ENCODE results near the gene FAM124B.

The FAM124B gene

DNA sequence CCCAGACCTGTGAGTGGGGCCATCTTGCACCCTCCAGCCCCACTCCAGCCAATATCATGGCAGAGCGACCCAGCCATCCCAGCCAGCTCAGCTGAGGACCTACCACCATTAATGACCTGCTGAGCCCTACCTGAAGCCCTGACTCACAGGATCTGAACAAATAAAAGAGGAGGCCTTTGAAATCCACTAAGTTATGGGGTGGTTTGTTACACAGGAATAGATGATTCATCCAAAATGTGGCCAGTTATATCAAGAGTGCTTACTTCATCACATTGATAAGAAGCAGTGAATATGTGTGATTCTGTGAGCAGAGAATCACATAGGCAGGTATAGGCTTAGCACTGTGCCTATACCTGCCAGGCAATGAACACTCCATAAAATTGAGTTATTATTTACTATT, 34.7 kb upstream of the FAM124B start:
- Histone ChIP-seq H3K27ac (ENCODE audit: low read length) (no peak overlapping the region), H3K27me3 (ENCODE audit: low read depth, low read length) (no peaks in the 10 kb centered on the region), H3K9ac (ENCODE audit: low read length) (no peak overlapping the region), H3K36me3 (replicated peaks; ENCODE audit: low read depth, low read length) (no peaks in the 10 kb centered on the region), H2AFZ (ENCODE audit: low read depth, low read length) (no peak overlapping the region), H3K4me1 (ENCODE audit: low read length) (no peaks in the 10 kb centered on the region), H3K79me2 (ENCODE audit: low read length) (no peaks in the 10 kb centered on the region), H3K4me3 (ENCODE audit: low read length) (no peak overlapping the region), H3K9me3 (ENCODE audit: insufficient read depth, low read length) (no peaks in the 10 kb centered on the region), H4K20me1 (ENCODE audit: insufficient read depth, low read length) (no peaks in the 10 kb centered on the region), H3K4me2 (ENCODE audit: low read length) (no peak overlapping the region)
- TF ChIP-seq EZH2phosphoT487 (IDR thresholded peaks at IDR 0.05; ENCODE audit: low read depth): no peak
- TF ChIP-seq, protein P1, sequence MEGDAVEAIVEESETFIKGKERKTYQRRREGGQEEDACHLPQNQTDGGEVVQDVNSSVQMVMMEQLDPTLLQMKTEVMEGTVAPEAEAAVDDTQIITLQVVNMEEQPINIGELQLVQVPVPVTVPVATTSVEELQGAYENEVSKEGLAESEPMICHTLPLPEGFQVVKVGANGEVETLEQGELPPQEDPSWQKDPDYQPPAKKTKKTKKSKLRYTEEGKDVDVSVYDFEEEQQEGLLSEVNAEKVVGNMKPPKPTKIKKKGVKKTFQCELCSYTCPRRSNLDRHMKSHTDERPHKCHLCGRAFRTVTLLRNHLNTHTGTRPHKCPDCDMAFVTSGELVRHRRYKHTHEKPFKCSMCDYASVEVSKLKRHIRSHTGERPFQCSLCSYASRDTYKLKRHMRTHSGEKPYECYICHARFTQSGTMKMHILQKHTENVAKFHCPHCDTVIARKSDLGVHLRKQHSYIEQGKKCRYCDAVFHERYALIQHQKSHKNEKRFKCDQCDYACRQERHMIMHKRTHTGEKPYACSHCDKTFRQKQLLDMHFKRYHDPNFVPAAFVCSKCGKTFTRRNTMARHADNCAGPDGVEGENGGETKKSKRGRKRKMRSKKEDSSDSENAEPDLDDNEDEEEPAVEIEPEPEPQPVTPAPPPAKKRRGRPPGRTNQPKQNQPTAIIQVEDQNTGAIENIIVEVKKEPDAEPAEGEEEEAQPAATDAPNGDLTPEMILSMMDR (IDR thresholded peaks at IDR 0.05; ENCODE audit: low read depth, low read length): no peak

DNA sequence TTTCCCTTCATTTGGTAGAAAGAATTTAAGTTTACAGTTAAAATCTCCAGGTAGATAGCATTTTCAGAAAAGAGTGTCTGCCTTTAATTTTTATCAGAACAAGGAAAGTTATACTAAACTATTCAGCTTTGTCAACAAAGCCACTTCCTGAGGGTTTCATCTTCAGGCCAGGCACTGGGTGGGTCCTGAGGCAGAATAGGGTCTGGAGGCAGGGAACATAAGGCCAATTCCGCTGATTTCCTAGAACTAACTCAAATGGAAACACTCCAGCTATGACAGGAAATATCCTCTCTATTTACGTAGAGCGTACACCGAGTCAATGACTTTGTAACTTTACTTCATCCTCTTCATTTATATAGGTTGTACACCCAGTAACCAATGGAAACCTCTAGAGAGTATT, 32.7 kb upstream of the FAM124B start:
- Histone ChIP-seq H4K20me1 (ENCODE audit: insufficient read depth, low read length) (no peaks in the 10 kb centered on the region), H3K27me3 (ENCODE audit: low read depth, low read length) (no peaks in the 10 kb centered on the region), H3K27ac (ENCODE audit: low read length) (no peak overlapping the region), H3K79me2 (ENCODE audit: low read length) (no peaks in the 10 kb centered on the region), H3K4me2 (ENCODE audit: low read length) (no peak overlapping the region), H3K9ac (ENCODE audit: low read length) (no peak overlapping the region), H3K4me3 (ENCODE audit: low read length) (no peak overlapping the region), H3K4me1 (ENCODE audit: low read length) (no peaks in the 10 kb centered on the region), H3K36me3 (replicated peaks; ENCODE audit: low read depth, low read length) (no peaks in the 10 kb centered on the region), H3K9me3 (ENCODE audit: insufficient read depth, low read length) (no peaks in the 10 kb centered on the region), H2AFZ (ENCODE audit: low read depth, low read length) (no peak overlapping the region)
- no peak for TF ChIP-seq EZH2phosphoT487 (IDR thresholded peaks at IDR 0.05; ENCODE audit: low read depth)
- TF ChIP-seq, protein P1 (IDR thresholded peaks at IDR 0.05; ENCODE audit: low read depth, low read length): no peak

DNA sequence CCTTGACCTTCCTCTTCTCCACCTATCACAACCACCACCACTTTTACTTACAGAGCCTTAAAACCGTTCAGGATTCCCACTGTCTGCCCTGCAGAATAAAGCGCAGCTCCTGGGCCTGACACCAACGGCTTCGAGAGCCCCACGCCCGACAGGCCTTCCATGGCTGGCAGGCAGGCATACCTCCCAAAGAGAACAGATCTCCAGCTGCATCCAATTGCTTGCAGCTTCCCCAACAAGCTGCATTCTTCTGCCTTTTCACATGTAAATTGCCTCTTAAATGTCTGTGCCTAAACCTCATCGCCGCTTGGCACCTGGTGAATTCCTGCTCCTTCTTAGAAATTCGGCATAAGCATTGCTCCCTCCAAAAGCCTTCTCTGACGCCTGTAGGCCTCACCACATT, 31.5 kb upstream of the FAM124B start:
- H3K9ac ChIP-seq (ENCODE audit: low read length): no peak overlapping the region
- H4K20me1 ChIP-seq (ENCODE audit: insufficient read depth, low read length): no peaks in the 10 kb centered on the region
- H3K4me1 ChIP-seq (ENCODE audit: low read length): no peaks in the 10 kb centered on the region
- H3K27me3 ChIP-seq (ENCODE audit: low read depth, low read length): no peaks in the 10 kb centered on the region
- H2AFZ ChIP-seq (ENCODE audit: low read depth, low read length): no peak overlapping the region
- H3K9me3 ChIP-seq (ENCODE audit: insufficient read depth, low read length): no peaks in the 10 kb centered on the region
- TF ChIP-seq, protein P1 (IDR thresholded peaks at IDR 0.05; ENCODE audit: low read depth, low read length): no peak
- no peak for TF ChIP-seq EZH2phosphoT487 (IDR thresholded peaks at IDR 0.05; ENCODE audit: low read depth)
- H3K4me2 ChIP-seq (ENCODE audit: low read length): no peak overlapping the region
- H3K4me3 ChIP-seq (ENCODE audit: low read length): no peak overlapping the region
- H3K79me2 ChIP-seq (ENCODE audit: low read length): no peaks in the 10 kb centered on the region
- H3K27ac ChIP-seq (ENCODE audit: low read length): no peak overlapping the region
- no peaks in the 10 kb centered on the region for H3K36me3 ChIP-seq (replicated peaks; ENCODE audit: low read depth, low read length)

DNA sequence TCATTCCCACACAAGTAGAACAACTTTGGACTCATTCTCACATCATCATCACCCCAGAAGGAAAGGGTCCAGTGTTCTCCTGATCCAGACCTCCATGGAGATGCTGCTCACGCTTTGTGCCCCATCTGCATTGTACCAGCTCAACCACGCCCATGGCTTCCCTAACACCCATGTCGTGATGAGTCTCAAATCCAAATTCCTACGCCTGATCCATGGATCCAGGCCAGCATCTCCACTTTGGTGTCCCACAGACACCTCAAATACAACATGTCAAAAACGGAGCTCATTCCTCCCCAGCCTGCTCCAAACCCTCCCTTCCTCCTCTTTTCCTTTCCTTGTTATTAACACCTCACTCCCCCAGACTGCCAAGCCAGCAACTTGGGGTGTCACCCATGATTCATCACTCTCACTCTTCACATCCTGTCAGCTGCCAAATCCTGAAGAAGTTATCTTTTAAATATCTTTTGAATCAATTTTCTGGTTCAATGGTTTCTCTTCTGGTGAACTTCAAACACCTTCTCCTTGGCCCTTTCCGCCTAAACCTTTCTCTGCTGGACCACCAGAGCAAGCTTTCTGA, 30.2 kb upstream of the FAM124B start:
- no peaks in the 10 kb centered on the region for H3K27me3 ChIP-seq (ENCODE audit: low read depth, low read length)
- no peak overlapping the region for H2AFZ ChIP-seq (ENCODE audit: low read depth, low read length)
- no peaks in the 10 kb centered on the region for H3K36me3 ChIP-seq (replicated peaks; ENCODE audit: low read depth, low read length)
- no peaks in the 10 kb centered on the region for H3K9me3 ChIP-seq (ENCODE audit: insufficient read depth, low read length)
- H3K27ac ChIP-seq (ENCODE audit: low read length): no peak overlapping the region
- H3K9ac ChIP-seq (ENCODE audit: low read length): no peak overlapping the region
- no peaks in the 10 kb centered on the region for H4K20me1 ChIP-seq (ENCODE audit: insufficient read depth, low read length)
- no peaks in the 10 kb centered on the region for H3K79me2 ChIP-seq (ENCODE audit: low read length)
- no peaks in the 10 kb centered on the region for H3K4me1 ChIP-seq (ENCODE audit: low read length)
- no peak overlapping the region for H3K4me2 ChIP-seq (ENCODE audit: low read length)
- TF ChIP-seq, protein P1 (IDR thresholded peaks at IDR 0.05; ENCODE audit: low read depth, low read length): no peak
- no peak for TF ChIP-seq EZH2phosphoT487 (IDR thresholded peaks at IDR 0.05; ENCODE audit: low read depth)
- no peak overlapping the region for H3K4me3 ChIP-seq (ENCODE audit: low read length)

All from OCI-LY3 (cell line).